Prostate gland (tissue), 2 donors: ENCODE results near the gene CXCR5. TPM values are rescaled to one million over a fixed set of nuclear protein-coding genes. Genes with fewer than 3 reads are reported as not detected.

Source experiments
- DNase-seq: peaks from one replicate; pipeline ENCODE4 v3.0.0-alpha.2; 2019; ENCODE audit warnings: low spot score
- H3K27ac ChIP-seq, 2 donors: fragments of 200-600 bp; sonication (generic); 2 replicates each; pipeline ENCODE4 v1.5.1; 2017 to 2019
- H3K27me3 ChIP-seq: fragments of 200-600 bp; sonication (generic); replicated peaks from 2 replicates; pipeline ENCODE4 v1.5.1; 2019; ENCODE audit not compliant: insufficient read depth
- H3K36me3 ChIP-seq, 2 donors: fragments of 200-600 bp; sonication (generic); 1 replicate in 1 of 2; 2 replicates in 1 of 2; pipeline versions ENCODE4 v1.5.1 to v1.8.1; 2017 to 2019
- H3K4me1 ChIP-seq: fragments of 200-600 bp; sonication (generic); replicated peaks from 2 replicates; pipeline ENCODE4 v1.5.1; 2019
- H3K4me3 ChIP-seq, 2 donors: fragments of 200-600 bp; sonication (generic); 2 replicates each; pipeline ENCODE4 v1.5.1; 2017 to 2019
- H3K9me3 ChIP-seq: fragments of 200-600 bp; sonication (generic); 2 replicates; pipeline ENCODE4 v1.5.1; 2017
- CTCF ChIP-seq, 4 experiments: fragments of 200-600 bp in 2 of 4; fragments of 450-650 bp in 2 of 4; sonication (generic) in 2 of 4; IDR thresholded peaks; 1 replicate in 3 of 4; 2 replicates in 1 of 4; pipeline ENCODE4 v1.5.1; 2016 to 2019; ENCODE audit warnings: antibody characterized with exemption in 4 of 4, mild to moderate bottlenecking in 2 of 4, moderate library complexity in 2 of 4
- POLR2A ChIP-seq: fragments of 450-650 bp; IDR thresholded peaks from one replicate; pipeline ENCODE4 v1.6.1; 2016; ENCODE audit warnings: antibody characterized with exemption, mild to moderate bottlenecking
- POLR2AphosphoS5 ChIP-seq: sonication (generic); formaldehyde crosslinking; IDR thresholded peaks from one replicate; pipeline ENCODE4 v1.6.1; 2017; ENCODE audit warnings: antibody characterized with exemption
- WGBS: methylation state at CpG from one replicate; pipeline ENCODE4 v1.1.5; 2018; 5-methylcytosine and 5-hydroxymethylcytosine counted together
- intact Hi-C: fragments of 100-400 bp; cut with DNase I; formaldehyde crosslinking; loops from one replicate; pipeline ENCODE4 v1.14.2; 2022
- total RNA-seq, 2 donors: library from RNA; depleted of rRNA; stranded (reverse); fragments of >200 nt; gene quantifications; one replicate each; pipeline ENCODE4 v1.1.0, GENCODE V29; 2016

CXCR5 gene
- total RNA-seq, 2 donors from 2014 or later, result 0.17 TPM; not detected in 1

- H3K27ac ChIP-seq, result no peak overlapping the region
- no peaks in the 10 kb centered on the region for H3K36me3 ChIP-seq
- H3K9me3 ChIP-seq, result no peaks in the 10 kb centered on the region
- peaks cover 8% of the 10 kb centered on the region for H3K4me1 ChIP-seq
- no peak for TF ChIP-seq POLR2A
- no peak for TF ChIP-seq POLR2AphosphoS5
- TF ChIP-seq CTCF (IDR thresholded peaks at IDR 0.05), result no peak
- H3K4me3 ChIP-seq, result no peak overlapping the region
- no peaks in the 10 kb centered on the region for H3K27me3 ChIP-seq
- intact Hi-C loops, result no loop called here
- WGBS, result 94% methylated on average over 4 of the region's 4 CpGs
- DNase-seq, result no peak
Observed at GRCh38 chr11:118873804-118874203, 9.9 kb upstream of the CXCR5 start.

GRCh38 chr11:118876286-118876685 lies 7.4 kb upstream of the CXCR5 start:
- intact Hi-C loops, result no loop called here
- no peaks in the 10 kb centered on the region for H3K27me3 ChIP-seq
- WGBS, result 77% methylated on average over 9 of the region's 10 CpGs
- no peak overlapping the region for H3K4me3 ChIP-seq
- H3K27ac ChIP-seq, result no peak overlapping the region
- H3K9me3 ChIP-seq, result no peaks in the 10 kb centered on the region
- no peak for TF ChIP-seq POLR2AphosphoS5
- TF ChIP-seq CTCF (IDR thresholded peaks at IDR 0.05), result no peak
- no peak for TF ChIP-seq POLR2A
- H3K4me1 ChIP-seq, result no peaks in the 10 kb centered on the region
- no peaks in the 10 kb centered on the region for H3K36me3 ChIP-seq
- no peak for DNase-seq

GRCh38 chr11:118877487-118878162 lies 6.1 kb upstream of the CXCR5 start:
- DNase-seq, result no peak
- H3K9me3 ChIP-seq, result no peaks in the 10 kb centered on the region
- no peak for TF ChIP-seq CTCF (IDR thresholded peaks at IDR 0.05)
- TF ChIP-seq POLR2AphosphoS5, result no peak
- TF ChIP-seq POLR2A, result no peak
- no peaks in the 10 kb centered on the region for H3K36me3 ChIP-seq
- intact Hi-C loops, result no loop called here
- WGBS, result 78% methylated on average over 11 of the region's 11 CpGs
- no peak overlapping the region for H3K27ac ChIP-seq
- no peaks in the 10 kb centered on the region for H3K4me1 ChIP-seq
- H3K4me3 ChIP-seq, result no peak overlapping the region
- H3K27me3 ChIP-seq, result no peaks in the 10 kb centered on the region

GRCh38 chr11:118878163-118878563 lies 5.5 kb upstream of the CXCR5 start:
- 80% methylated on average over 4 of the region's 4 CpGs for WGBS
- H3K27me3 ChIP-seq, result no peaks in the 10 kb centered on the region
- H3K36me3 ChIP-seq, result no peaks in the 10 kb centered on the region
- H3K27ac ChIP-seq, result no peak overlapping the region
- DNase-seq, result no peak
- TF ChIP-seq POLR2A (no peak), POLR2AphosphoS5 (no peak), CTCF (IDR thresholded peaks at IDR 0.05) (no peak)
- no peaks in the 10 kb centered on the region for H3K9me3 ChIP-seq
- no peaks in the 10 kb centered on the region for H3K4me1 ChIP-seq
- intact Hi-C loops, result no loop called here
- no peak overlapping the region for H3K4me3 ChIP-seq

- intact Hi-C loops, result no loop called here
- Histone ChIP-seq H3K36me3 (no peaks in the 10 kb centered on the region), H3K27ac (no peak overlapping the region), H3K4me3 (no peak overlapping the region), H3K27me3 (no peaks in the 10 kb centered on the region), H3K9me3 (no peaks in the 10 kb centered on the region), H3K4me1 (no peaks in the 10 kb centered on the region)
- TF ChIP-seq POLR2AphosphoS5, result no peak
- TF ChIP-seq CTCF (IDR thresholded peaks at IDR 0.05), result no peak
- no peak for TF ChIP-seq POLR2A
- WGBS, result 66% methylated on average over 3 of the region's 3 CpGs
- no peak for DNase-seq
Observed at GRCh38 chr11:118881228-118881627, 2.5 kb upstream of the CXCR5 start.
